UCSD-AML1 (cell line): ENCODE results near the gene PTPA.

Experiments used
- DNase-seq: peaks from one replicate; lab custom pipeline; 2025; ENCODE audit not compliant: unreplicated experiment; lab: John Stamatoyannopoulos, UW

PTPA gene

DNA sequence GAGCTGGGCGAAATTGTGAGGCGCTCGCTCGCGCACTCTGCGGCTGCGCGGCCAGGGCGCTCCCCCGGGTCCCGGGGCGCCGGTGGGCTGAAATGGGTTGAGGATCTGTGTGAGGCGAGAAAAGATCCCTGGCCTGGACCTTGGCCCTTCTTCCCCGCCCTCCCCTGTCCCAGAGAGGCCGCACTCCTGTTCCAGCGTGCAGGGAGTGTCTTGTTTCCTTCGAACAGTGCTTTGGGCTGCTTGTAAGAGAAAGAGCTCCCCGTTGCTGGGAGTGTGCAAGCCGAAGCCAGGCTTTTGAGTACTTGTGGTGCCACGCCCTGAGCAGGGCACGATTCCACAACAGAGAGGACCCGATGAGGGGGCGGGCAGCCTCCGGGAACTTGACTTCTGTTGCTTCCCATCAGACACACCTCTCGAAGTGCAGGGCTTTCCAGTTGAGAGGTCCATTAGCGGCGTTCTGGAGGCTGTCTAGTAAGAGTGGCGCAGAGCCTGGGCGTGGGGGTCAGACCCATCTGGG, 29.8 kb upstream of the PTPA start:
- no peak for DNase-seq

DNA sequence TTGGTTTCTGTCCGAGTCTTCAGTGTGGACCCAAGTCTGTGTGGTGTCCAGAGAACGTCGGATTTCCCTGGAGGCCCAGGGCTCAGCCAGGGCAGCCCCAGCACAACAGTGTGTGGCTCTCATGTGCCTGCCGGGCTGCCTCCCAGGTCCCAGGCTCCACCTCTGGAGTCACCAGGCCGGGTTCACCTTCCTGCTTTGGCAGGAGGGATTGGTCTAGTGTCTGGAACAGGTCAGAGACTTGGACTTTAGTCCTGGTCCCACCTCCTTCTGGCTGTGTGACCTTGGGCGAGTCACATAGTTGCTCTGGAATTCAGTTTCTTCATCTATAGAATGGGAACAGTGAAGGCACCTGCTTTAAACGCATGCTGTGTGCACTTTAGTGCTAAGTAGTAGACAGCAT, 27.1 kb upstream of the PTPA start:
- no peak for DNase-seq

DNA sequence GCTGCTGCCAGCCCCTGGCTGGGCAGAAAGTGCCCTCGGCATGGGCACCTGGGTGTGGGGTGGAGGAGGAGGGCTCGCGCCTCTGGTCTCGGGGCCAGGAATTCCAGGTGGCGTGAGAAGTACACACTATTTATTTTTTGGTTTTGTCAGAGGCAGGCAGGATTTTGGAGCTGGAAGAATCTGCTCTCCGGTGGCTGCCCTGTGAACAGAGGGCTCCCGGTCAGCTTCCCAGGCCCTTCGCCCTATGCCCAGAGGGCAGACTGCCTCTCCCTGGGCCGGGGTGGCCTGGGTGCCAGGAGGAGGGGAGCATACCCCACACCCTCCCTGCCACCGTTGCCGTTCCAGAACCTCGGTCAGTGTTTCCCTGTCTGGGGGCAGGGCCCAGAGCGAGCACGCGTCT, 22.0 kb upstream of the PTPA start:
- no peak for DNase-seq

DNA sequence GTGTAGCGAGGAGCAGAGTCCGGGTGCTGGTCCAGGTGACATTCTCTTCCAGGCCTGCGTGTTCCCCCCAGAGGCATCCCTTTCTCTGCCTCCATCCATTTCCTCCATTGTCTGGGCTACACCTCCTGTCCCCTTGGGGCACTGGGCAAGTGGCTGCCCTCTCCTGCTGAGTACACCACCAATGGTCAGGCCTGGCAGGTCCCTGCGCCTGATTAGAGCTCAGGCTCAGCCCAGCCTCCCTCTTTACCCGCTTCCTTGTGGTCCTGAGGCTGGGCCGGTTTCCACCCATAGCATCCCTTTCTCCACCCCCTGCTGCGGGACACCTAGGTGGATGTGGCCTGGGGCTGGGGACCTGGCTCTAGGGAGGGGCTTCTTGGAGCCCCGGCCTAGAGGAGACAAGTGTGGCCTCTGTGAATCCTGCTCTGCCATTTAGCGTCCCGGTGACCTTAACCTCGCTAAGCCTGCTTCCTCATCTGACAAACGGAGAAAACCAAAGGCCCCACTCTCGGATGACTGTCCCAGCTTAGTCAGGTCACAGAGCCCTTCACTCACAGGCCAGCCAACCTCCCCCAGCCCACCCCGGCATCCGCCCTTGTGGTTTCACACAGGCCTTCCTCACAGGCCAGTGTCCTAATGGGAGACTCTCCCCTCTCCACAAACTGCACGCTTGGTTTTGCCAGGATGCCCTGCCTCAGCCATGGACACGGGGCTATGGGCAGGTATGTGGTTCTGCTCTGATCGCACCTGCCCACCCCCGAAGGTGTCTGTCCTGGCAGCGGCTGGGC, 17.4 kb upstream of the PTPA start:
- peak; percentile 23 for DNase-seq

DNA sequence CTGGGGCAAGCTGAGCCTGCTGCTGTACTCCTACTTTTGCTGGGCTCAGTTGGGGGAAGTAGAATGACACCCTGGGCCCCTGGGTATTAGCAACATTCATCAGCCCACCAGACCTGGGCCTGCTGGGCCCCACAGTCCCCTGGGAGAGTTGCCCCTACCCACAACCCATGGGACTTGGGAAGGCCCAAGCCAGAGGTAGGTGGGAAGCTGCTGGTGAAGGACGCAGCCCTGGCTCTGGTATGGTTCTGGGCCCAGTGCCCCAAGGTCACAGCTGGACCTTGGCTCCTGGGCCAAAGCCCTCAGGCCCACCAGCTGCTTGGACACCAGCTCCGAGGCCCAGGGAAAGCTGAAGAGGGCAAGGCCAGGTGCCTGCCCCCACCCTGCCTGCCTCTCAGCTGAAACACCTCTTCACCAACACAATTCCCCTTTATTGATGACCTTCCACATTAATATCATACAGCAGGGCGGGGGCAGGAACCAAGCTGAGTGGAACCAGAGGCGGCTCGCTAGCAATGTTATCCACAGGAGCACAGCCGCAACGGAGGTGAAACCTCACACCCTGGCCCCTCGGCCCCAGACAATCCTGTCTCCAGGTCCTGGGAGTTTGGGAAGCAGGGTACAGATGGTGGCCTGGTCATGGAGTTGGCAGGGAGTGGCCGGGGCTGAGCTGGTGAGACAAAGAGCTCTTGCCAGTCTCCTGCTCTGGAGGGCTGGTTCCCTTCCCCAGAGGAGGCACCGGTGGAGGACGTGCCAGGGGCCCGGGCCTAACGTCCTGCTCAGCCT, 16.6 kb upstream of the PTPA start:
- DNase-seq = no peak

DNA sequence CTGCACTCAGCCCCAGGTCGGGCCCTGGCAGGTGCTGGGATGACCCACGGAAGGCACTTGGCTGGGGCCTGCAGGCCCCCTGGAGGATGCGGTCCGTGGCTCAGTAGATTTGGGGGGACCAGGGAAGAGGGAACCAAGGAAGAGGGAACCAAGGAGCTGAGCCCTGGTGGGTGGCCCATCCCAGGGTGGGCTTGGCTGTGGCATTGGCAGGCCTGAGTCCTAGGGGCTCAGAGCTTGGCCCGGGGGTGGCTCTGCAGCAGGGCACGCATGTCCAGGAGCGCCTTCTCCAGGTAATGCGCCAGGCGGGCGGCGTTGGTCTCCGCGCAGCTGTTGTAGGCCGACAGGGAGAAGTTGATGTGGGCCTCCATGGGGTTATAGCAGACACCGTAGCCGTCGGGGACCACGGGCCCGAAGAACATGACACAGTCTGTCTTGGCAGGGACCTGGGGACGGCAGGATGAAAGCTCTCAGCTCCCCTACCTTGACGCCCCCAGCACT, 16.0 kb upstream of the PTPA start:
- DNase-seq = no peak

DNA sequence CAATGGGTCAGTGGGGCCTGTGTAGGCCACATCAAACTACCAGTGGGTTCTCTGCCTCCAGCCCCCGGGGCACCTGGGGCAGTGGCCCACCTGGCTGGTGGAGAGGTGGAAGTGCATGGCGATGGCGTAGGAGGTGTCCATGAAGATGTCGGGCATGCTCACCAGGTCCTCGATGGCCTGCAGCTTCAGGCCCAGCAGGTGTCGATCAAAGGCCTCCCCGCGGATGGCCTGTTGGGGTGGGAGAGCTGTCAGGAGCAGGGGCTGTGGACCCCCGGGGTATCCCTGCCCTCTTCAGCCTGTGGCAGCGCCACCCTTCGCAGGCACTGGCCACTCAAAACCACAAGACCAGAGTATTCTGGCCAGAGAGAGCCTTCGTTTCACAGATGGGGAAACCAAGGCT, 15.3 kb upstream of the PTPA start:
- DNase-seq = no peak

DNA sequence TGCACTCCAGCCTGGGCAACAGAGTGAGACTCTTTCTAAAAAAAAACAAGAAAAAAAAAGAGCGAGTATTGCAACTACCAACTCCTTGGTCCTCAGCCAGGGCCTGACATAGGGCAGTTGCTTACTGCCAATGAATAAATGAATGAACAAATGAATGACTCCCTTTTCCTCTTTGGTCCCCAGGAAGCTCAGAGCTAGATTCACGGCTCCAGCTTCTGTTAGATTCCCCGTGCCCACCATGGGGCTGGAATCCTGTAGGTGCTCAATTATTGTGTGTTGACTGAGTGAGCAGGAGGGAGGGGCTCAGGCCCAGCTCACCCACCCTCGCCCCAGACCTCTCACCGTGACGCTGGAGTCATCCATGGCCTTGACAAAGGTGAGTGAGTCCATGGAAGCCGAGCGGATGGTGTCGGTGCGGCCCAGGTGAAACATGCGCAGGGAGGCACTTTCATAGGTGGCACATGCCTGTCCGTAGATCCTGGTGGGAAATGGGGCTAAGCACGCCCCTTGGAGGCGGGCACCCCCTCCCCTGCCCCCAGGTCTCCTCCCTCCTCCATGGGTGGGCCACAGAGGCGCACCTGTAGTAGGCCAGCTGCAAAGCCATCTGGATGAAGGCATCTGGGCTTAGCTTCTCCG, 13.4 kb upstream of the PTPA start:
- DNase-seq = no peak

DNA sequence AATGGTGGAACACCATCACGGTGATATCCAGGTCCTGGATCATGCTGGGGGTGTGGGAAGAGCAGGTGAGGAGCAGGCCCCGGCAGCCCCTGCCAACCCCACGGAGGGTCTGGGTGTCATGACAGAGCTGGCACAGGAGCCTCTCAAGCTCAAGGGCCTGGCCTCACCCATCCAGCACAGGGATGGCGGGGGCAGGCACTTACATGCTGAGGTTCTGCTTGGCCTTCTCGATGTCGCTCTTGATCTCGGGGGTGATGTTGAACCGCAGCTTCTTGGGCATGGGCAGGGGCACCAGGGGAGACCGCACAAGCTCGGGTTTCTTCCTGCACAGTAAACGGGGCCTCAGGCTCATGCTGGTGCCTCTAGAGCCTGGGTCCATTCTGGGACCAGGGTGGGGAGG, 12.9 kb upstream of the PTPA start:
- no peak for DNase-seq

DNA sequence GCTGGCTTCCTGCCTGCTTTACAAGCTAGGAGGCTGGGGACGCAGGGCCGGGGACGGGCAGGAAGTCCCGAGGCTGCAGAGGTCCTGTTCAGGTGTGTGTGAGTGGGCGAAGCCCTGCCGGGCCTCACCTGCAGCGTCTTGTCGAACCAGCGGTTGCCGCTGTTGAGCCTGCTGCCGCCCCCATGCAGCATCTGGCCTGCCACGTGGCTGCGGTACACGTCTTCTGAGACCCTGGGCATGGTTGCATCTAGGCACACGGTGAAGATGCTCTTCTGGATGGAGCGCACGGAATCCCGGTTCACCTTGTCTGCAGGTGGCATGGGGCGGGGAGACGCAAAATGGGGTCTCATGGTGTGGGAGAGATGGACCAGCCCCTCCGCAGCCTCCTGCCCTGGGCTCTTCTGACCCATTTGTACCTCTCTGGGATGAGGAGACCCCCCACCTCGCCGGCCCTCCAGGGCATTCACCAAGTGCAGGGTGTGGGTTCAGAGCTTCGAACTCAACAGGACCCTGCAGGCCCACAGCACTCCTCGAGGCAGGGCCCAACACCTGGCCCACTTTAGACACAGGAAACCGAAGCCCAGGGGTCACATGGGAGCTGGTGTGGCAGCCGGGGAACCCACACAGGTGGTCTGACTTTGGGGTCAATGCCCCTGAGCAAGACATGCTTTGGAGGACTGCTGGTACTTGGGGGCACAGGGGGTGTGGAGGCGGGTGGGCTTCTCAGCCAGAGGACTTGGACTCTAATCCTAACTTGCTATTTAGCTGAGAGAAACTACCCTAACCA, 10.6 kb upstream of the PTPA start:
- DNase-seq = no peak

DNA sequence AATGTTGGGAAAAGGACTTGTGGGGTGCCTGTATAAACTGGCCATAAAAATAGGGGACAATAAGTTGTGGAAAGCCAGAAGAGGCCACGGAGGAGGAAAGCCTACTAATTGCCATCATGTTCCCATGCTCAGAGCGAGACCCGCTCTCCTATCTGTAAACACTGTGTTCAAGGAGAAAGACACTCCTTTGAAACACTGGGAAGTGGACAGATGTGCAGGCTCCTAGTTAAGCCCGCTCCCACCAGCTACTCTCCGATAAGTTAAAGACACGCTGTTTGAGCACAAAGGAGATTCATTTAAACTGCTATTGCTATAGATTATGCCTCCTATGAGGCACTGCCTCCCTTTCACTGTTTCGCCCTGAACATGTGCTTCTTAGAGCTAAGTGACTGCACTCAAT, 9.9 kb upstream of the PTPA start:
- no peak for DNase-seq

DNA sequence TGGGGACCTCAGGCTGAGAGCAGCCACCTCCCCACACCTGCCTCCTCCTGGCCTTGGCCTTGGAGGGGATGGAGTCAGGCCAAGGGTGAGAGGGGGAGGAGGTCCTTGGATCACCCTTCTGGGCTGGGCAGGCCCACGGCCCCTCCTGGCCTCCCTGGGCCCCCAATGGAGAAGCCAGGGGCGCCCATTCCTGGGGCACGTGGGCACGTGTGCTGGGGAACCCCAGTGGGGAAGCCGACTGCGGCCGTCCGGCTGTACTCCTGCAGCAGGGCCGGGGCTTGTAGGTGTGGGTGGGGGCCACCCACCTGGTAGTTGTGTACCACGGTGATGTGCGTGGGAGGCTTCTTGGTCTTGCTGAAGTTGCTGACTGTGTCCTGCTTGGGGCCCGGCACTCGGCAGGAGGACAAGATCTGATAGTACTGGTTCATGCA, 9.1 kb upstream of the PTPA start:
- no peak for DNase-seq

DNA sequence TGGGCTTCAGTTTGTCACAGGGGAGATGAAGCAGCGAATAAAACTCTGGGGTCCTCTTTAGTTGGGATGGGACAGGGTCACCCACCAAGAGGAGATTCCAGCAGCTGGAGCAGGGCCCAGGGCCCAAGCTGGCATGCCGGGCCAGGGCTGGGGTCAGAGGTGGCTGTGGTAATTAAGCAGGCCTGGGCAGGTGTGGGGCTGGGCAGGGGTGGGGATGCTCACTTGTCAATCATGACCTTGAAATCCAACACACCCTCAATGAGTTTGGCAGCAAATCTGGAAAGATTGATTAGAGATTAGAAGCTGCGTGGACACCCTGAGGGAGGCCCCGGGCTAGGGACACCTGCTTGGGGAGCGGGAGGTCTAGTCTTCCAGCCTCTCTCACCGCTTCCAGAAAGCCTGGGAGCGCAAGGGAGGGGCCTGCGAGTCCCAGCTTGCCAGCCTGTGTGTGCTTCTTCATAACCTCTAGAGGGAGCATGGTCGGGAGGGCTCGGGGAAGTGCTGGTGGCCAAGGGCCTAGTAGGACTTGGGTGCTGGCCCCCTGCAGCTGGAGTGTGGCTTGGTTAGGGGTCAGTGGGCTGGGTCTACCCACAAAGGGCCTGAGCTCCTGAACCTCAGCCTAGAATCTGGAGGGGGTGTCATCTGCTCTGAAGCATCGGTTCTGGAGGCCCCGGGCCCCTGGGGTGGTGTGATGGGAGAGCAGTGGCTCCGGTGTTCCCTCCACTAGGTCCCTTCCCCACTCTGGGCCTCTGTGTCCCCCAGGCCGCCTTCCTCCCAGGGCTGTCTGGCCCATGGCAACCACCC, 8.2 kb upstream of the PTPA start:
- peak; percentile 53 for DNase-seq

DNA sequence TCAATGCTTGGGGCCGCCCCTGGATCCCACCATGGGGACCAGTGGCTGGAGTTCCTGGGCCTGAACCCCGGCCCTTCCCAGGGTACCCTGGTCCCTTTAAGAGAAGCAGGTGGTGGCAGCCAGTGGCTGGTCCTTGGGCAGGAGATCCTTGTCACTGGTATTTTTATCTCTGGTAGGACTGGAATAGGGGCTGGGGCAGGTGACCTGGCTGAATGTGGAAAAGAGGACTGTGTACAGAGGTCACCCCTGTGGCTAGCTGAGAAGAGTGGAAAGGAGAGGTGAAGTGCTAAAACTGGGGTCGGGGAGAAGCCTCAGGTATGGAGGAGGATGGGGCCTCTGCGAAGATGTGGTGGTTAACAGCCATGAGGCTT, 7.6 kb upstream of the PTPA start:
- DNase-seq = no peak

DNA sequence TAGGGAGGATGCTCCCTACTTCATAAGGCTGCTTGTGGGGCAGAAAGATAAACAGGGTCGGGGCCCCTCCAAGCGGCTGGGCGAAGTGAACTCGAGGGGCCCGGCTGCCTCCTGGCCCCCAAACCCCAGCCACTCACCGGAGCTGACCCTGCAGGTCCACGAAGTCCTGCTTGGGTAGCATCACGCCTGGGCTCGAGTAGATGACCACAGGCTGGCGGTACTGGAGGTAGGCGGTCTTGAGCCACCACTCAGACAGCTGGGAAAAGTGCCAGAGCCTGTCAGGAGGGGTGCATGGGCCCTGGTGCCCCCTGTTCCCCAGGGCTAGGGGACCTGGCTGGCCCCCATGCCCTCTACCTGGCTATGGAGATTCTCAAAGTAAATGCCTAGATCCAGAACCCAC, 7.2 kb upstream of the PTPA start:
- DNase-seq = no peak

DNA sequence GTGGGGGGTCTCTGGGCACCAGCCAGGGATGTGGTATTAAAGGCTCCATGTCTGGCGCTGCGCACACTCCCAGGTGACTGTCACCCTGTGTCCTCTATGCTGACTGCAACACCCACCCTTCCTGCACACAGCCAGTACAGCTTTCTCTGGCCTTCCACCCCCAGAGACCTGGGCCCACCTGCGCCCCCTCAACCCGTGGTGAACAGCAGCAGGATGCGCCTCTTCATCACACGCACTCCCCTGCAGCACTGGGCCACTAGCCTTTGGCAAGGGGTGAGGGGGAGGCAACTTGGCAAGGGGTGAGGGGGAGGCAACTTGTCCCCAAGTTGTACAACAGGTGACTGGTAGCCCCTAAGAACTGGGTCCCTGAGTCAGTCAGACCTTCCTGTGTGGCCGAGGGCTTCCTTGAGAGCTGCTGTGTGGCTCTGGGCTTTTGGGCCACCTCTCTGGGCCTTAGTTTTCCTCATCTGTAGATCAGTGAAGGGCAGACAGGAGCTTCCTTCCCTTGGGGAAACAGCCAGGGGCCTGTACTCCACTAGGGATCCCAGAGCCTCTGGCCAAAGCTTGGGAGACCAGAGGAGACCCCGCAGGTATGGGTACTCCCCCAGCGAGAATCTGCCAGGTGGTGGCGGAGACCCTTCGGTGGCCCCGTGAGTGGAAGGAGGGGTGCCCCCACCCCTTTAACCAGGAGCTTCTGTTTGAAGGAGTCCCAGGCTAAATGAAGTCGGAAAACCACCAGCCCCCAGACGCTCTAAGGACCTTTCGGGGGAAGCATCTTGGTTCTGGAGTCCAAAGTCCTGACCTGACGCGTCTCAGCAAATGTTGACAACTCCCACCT, 5.1 kb upstream of the PTPA start:
- no peak for DNase-seq

DNA sequence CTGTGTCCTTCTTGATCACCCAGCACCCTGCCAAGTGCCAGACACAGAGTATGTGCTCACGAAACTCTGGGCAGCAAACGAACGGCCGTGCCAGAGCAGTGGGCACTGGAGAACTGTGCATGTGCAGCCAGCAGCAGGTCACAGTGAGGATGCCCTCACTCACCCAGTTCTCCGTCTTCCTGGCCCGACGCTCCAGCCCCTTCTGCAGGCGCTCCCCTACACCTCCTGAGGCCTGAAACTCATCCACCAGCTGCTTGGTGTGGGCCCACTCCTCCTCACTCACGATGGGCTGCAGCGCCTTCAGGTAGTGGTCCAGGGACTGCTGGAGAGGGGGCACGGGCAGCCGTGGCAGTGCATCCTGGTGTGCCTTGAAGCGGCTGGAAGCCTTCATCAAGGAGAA, 3.6 kb upstream of the PTPA start:
- no peak for DNase-seq

DNA sequence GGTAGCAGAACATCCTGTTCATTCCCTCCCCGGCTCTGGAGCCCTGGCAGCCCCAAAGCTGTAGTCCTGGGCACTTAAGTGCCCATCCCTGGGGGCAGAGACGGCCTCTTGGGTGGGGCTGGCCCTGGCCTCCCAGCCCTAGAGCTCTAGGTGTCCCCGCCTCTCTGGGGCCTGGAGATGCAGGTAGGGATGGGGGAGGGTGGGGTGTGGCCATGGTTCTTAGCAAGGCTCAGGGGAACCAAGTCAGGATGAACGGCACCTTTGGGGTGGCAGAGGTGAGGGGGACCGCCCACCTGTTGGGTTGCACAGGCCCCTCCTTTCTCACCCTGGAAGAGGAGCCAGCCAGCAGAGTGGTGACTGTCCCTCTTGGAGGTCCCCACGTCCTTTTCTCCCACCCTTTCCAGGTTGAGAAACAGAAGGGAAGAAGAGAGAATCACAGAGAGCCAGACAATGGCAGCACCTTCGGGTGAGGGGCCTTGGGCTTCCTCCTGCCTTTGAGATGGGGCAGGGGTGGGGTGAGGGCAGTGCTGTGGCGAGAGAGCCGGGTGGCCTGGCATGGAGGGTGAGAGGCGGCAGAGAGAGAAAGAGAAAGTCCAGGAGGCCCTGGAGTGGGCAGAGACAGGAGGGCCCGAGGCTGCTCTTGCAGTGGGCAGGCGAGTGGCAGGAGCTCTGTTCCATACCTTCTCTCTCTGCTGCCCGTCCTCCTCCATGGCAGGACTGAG, 3.0 kb upstream of the PTPA start:
- DNase-seq = no peak
